ENCODE data around the gene TMCC3.
"Not testable (repeated sequence)": the region's sequence is repeated elsewhere in the genome, so short reads cannot be mapped to it uniquely, and the experiment has no call there.

- TF ChIP-seq CTCF (IDR thresholded peaks at IDR 0.05); POLR2AphosphoS5 (IDR thresholded peaks at IDR 0.05; ENCODE audit: insufficient read depth in 1 of 2, low read depth in 1 of 2); POLR2A (IDR thresholded peaks at IDR 0.05): not testable (repeated sequence)
These were observed 101.5 kb downstream of the TMCC3 start for GRCh38 chr12:94548833-94549232.

Measured in vagina (tissue), 2 donors.